H1 (cell line): ENCODE measurements around the gene WNT7A. TPM values are rescaled to one million over a fixed set of nuclear protein-coding genes. Genes with fewer than 3 reads are reported as not detected.

ENCODE experiments used
- CTCF ChIA-PET: fragments of 300-600 bp; sonication (Branson Sonifier 250); formaldehyde crosslinking; loops from one replicate; lab custom pipeline; 2021; ENCODE audit not compliant: partially characterized antibody; lab: Charles Lee
- POLR2A ChIA-PET: fragments of 300-600 bp; sonication (Branson Sonifier 250); formaldehyde crosslinking; loops from one replicate; lab custom pipeline; 2021; ENCODE audit warnings: inconsistent platforms; ENCODE audit not compliant: partially characterized antibody; lab: Charles Lee
- DNase-seq, 2 experiments: peaks; one replicate each; pipeline versions ENCODE4 v3.0.0 to v3.0.0-alpha.2; 2010 to 2022; ENCODE audit warnings: low spot score in 2 of 2, low read depth in 1 of 2, mixed read lengths in 1 of 2
- FAIRE-seq: peaks from 2 replicates; lab custom pipeline; 2011; peaks lifted over from hg19 to GRCh38; lab: Jason Lieb, UNC
- H2AFZ ChIP-seq: 2 replicates; pipeline ENCODE4 v1.8.1; 2012; ENCODE audit warnings: low read length, inconsistent platforms
- H2AK5ac ChIP-seq: 2 replicates; pipeline ENCODE4 v1.6.1; 2013; ENCODE audit warnings: low read depth, low read length
- H2BK120ac ChIP-seq: replicated peaks from 2 replicates; pipeline ENCODE3; 2013; ENCODE audit warnings: low read depth, low read length, inconsistent platforms
- H2BK12ac ChIP-seq: 2 replicates; pipeline ENCODE4 v1.6.1; 2013; ENCODE audit warnings: low read depth, low read length
- H2BK15ac ChIP-seq: 2 replicates; pipeline ENCODE4 v1.6.1; 2013; ENCODE audit warnings: low read length
- H2BK20ac ChIP-seq: 2 replicates; pipeline ENCODE4 v1.6.1; 2013; ENCODE audit warnings: low read length
- H2BK5ac ChIP-seq: 2 replicates; pipeline ENCODE4 v1.6.1; 2013; ENCODE audit warnings: low read depth, low read length
- H3K14ac ChIP-seq: 2 replicates; pipeline ENCODE4 v1.6.1; 2013; ENCODE audit warnings: inconsistent platforms; ENCODE audit not compliant: insufficient read length
- H3K18ac ChIP-seq: 2 replicates; pipeline ENCODE4 v1.6.1; 2013; ENCODE audit warnings: low read length; ENCODE audit errors: extremely low read depth
- H3K23ac ChIP-seq: 2 replicates; pipeline ENCODE4 v1.6.1; 2013; ENCODE audit warnings: inconsistent platforms; ENCODE audit not compliant: insufficient read length
- H3K23me2 ChIP-seq: 2 replicates; pipeline ENCODE4 v1.6.1; 2013; ENCODE audit warnings: low read depth, low read length
- H3K27ac ChIP-seq: 2 replicates; pipeline ENCODE4 v1.6.1; 2011; ENCODE audit warnings: low read depth, low read length, inconsistent platforms
- H3K27me3 ChIP-seq, 4 experiments: replicated peaks in 1 of 4; 1 replicate in 1 of 4; 2 replicates in 3 of 4; pipeline versions ENCODE4 v1.6.1 to v1.8.1; 2011 to 2013; ENCODE audit warnings: low read length in 3 of 4, mild to moderate bottlenecking in 3 of 4, inconsistent platforms in 2 of 4, mixed read lengths in 2 of 4, moderate library complexity in 1 of 4; ENCODE audit not compliant: control insufficient read depth in 3 of 4, insufficient read depth in 3 of 4; ENCODE audit errors: extremely low read depth in 1 of 4
- H3K36me3 ChIP-seq, 4 experiments: 2 replicates each; pipeline versions ENCODE4 v1.6.1 to v1.8.1; 2011 to 2013; ENCODE audit warnings: mild to moderate bottlenecking in 4 of 4, low read length in 3 of 4, moderate library complexity in 2 of 4, control low read depth in 1 of 4, inconsistent platforms in 1 of 4; ENCODE audit not compliant: insufficient read depth in 4 of 4, control insufficient read depth in 2 of 4
- H3K4ac ChIP-seq: replicated peaks from 2 replicates; pipeline ENCODE3; 2013; ENCODE audit warnings: low read length, low read depth, mixed read lengths, inconsistent platforms; ENCODE audit not compliant: insufficient read length
- H3K4me1 ChIP-seq, 4 experiments: replicated peaks in 1 of 4; 1 replicate in 1 of 4; 2 replicates in 3 of 4; pipeline versions ENCODE4 v1.6.1 to v1.8.1; 2011 to 2013; ENCODE audit warnings: low read length in 3 of 4, inconsistent platforms in 2 of 4, mixed read lengths in 1 of 4; ENCODE audit not compliant: insufficient read depth in 4 of 4, control insufficient read depth in 3 of 4
- H3K4me2 ChIP-seq, 2 experiments: 2 replicates each; pipeline versions ENCODE4 v1.6.1 to v1.8.1; 2011 to 2013; ENCODE audit warnings: low read depth in 2 of 2, low read length in 2 of 2, control low read depth in 1 of 2, inconsistent platforms in 1 of 2, mild to moderate bottlenecking in 1 of 2; ENCODE audit not compliant: insufficient read depth in 1 of 2
- H3K4me3 ChIP-seq, 4 experiments: fragments of 200-600, 300-600 bp in 1 of 4; sonication (generic), shearing (Covaris generic), sonication (Bioruptor Twin) in 1 of 4; 2 replicates each; pipeline versions ENCODE4 v1.5.1 to v1.8.1; 2011 to 2016; ENCODE audit warnings: low read length in 4 of 4, low read depth in 3 of 4, control low read depth in 2 of 4, inconsistent platforms in 2 of 4, mild to moderate bottlenecking in 2 of 4, mixed read lengths in 1 of 4, moderate library complexity in 1 of 4; ENCODE audit not compliant: insufficient read depth in 2 of 4; ENCODE audit errors: extremely low read depth in 1 of 4
- H3K56ac ChIP-seq: replicated peaks from 2 replicates; pipeline ENCODE3; 2013; ENCODE audit warnings: low read depth, mild to moderate bottlenecking, mixed read lengths, low read length, inconsistent platforms; ENCODE audit not compliant: insufficient read length
- H3K79me1 ChIP-seq: 2 replicates; pipeline ENCODE4 v1.6.1; 2013; ENCODE audit warnings: low read depth, low read length, control low read depth
- H3K79me2 ChIP-seq, 2 experiments: 2 replicates each; pipeline versions ENCODE4 v1.6.1 to v1.8.1; 2012 to 2013; ENCODE audit warnings: low read length in 2 of 2, mild to moderate bottlenecking in 2 of 2, inconsistent platforms in 1 of 2; ENCODE audit not compliant: insufficient read depth in 2 of 2, control insufficient read depth in 1 of 2
- H3K9ac ChIP-seq, 4 experiments: replicated peaks in 1 of 4; 1 replicate in 1 of 4; 2 replicates in 3 of 4; pipeline versions ENCODE4 v1.6.1 to v1.8.1; 2011 to 2013; ENCODE audit warnings: low read depth in 3 of 4, low read length in 3 of 4, control low read depth in 2 of 4, mild to moderate bottlenecking in 2 of 4, moderate library complexity in 2 of 4, inconsistent platforms in 1 of 4; ENCODE audit errors: extremely low read depth in 1 of 4
- H3K9me3 ChIP-seq, 2 experiments: 2 replicates each; pipeline versions ENCODE4 v1.6.1 to v1.8.1; 2012 to 2013; ENCODE audit warnings: mild to moderate bottlenecking in 2 of 2, moderate library complexity in 2 of 2, control low read depth in 1 of 2, inconsistent platforms in 1 of 2, low read depth in 1 of 2, low read length in 1 of 2, mixed read lengths in 1 of 2; ENCODE audit not compliant: insufficient read depth in 2 of 2
- H4K20me1 ChIP-seq, 2 experiments: replicated peaks in 1 of 2; 2 replicates each; pipeline versions ENCODE3 to v1.8.1; 2011 to 2013; ENCODE audit warnings: inconsistent platforms in 2 of 2, low read length in 2 of 2, mild to moderate bottlenecking in 1 of 2; ENCODE audit not compliant: insufficient read depth in 2 of 2, control insufficient read depth in 1 of 2
- H4K5ac ChIP-seq: 2 replicates; pipeline ENCODE4 v1.6.1; 2013; ENCODE audit warnings: low read length, low read depth, mixed read lengths, inconsistent platforms; ENCODE audit not compliant: insufficient read length
- H4K8ac ChIP-seq: 2 replicates; pipeline ENCODE4 v1.8.0; 2013; ENCODE audit warnings: mild to moderate bottlenecking, moderate library complexity, low read length, inconsistent platforms; ENCODE audit not compliant: insufficient read depth; ENCODE audit errors: extremely low read depth
- H4K91ac ChIP-seq: replicated peaks from 2 replicates; pipeline ENCODE3; 2013; ENCODE audit warnings: low read length, mixed read lengths, inconsistent platforms; ENCODE audit not compliant: insufficient read length
- NRF1 ChIP-seq: IDR thresholded peaks from 2 replicates; pipeline ENCODE4 v1.6.1; 2011; ENCODE audit warnings: mild to moderate bottlenecking, low read depth, low read length, improper control_type of control experiment
- WGBS, 2 experiments: shearing (Covaris generic) in 1 of 2; methylation state at CpG; one replicate each; pipeline versions ENCODE4 v1.1.6 to v1.1.7; 2013 to 2015; ENCODE audit warnings: low lambda C conversion rate in 2 of 2, mixed read lengths in 2 of 2, inconsistent platforms in 1 of 2, low coverage in 1 of 2, missing lambda C conversion rate in 1 of 2; ENCODE audit not compliant: insufficient replicate concordance in 2 of 2, insufficient coverage in 1 of 2, insufficient read length in 1 of 2; ENCODE audit errors: extremely low coverage in 1 of 2, missing lambda C conversion rate in 1 of 2; 5-methylcytosine and 5-hydroxymethylcytosine counted together
- polyA plus RNA-seq, 7 experiments: library from polyadenylated mRNA; depleted of rRNA in 3 of 7; stranded (reverse) in 5 of 7; unstranded in 2 of 7; fragments of >200 nt in 5 of 7; fragments of 200-250 nt in 2 of 7; gene quantifications; 1 replicate in 5 of 7; 2 replicates in 1 of 7; 4 replicates in 1 of 7; pipeline versions ENCODE4 v1.2.1 to v1.2.3, GENCODE V29; 2011 to 2013; ENCODE audit warnings: missing spikeins in 2 of 7, mixed read lengths in 2 of 7
- total RNA-seq: library from RNA; stranded (reverse); fragmentation: NEBNext Ultra II Directional; extraction: Animal tissue kit (Norgen Biotek cat#: 25700); gene quantifications from 2 replicates; pipeline ENCODE4 v1.2.1, GENCODE V29; 2021

Gene WNT7A
- total and polyA plus RNA-seq, 2 of the 8 experiments (the other 6 are each of a cell fraction or from before 2014, with no cell fraction given), result 0.02 TPM; not detected in 1

GRCh38 chr3:13898346-13898745, 18.5 kb upstream of the WNT7A start:
- CTCF ChIA-PET, result interaction anchor here (0.9 to 6.1 kb wide), 7 partner anchors 136 to 255 kb away, joined by 3 to 123 read pairs (median 22); partner anchors contain the start of genes CHCHD4 and TMEM43
- WGBS, 2 experiments, result 92% methylated on average over 3 of the region's 3 CpGs; no CpG with 5 or more reads in 1 of the 2 experiments
- Histone ChIP-seq H2AK5ac (no peak overlapping the region), H2BK15ac (no peak overlapping the region), H4K8ac (no peak overlapping the region), H3K27ac (no peak overlapping the region), H2BK12ac (no peak overlapping the region), H4K5ac (no peak overlapping the region), H3K36me3 (no peaks in the 10 kb centered on the region), H3K9me3 (peaks cover 15 to 29% of the 10 kb centered on the region in 2 experiments), H3K18ac (no peak overlapping the region), H3K23ac (no peak overlapping the region), H3K23me2 (peaks cover 8% of the 10 kb centered on the region; the same call in 1 of the 2 replicates), H2BK120ac (no peak overlapping the region), H3K79me1 (no peaks in the 10 kb centered on the region), H3K4me2 (no peak overlapping the region), H3K14ac (no peak overlapping the region), H3K56ac (no peak overlapping the region), H2AFZ (no peak overlapping the region), H3K4ac (no peak overlapping the region), H4K91ac (no peak overlapping the region), H3K9ac (no peak overlapping the region), H3K27me3 (peaks cover 8 to 24% (median 20%) of the 10 kb centered on the region in 4 experiments), H3K4me1 (peaks cover 0 to 13% (median 8%) of the 10 kb centered on the region in 4 experiments; a peak in 4 of 7 replicates), H3K79me2 (no peaks in the 10 kb centered on the region), H3K4me3 (no peak overlapping the region), H2BK20ac (no peak overlapping the region), H2BK5ac (no peak overlapping the region), H4K20me1 (peaks cover 0 to 2% of the 10 kb centered on the region in 2 experiments)
- DNase-seq (no peak), FAIRE-seq (no peak)
- POLR2A ChIA-PET, result interaction anchor here (1.2 to 4.9 kb wide), 2 partner anchors 226 to 233 kb away, joined by 3 to 46 read pairs; partner anchors contain the start of genes CHCHD4 and TMEM43
- no peak for TF ChIP-seq NRF1
